Measurements from ENCODE around the gene CD6.

DNA sequence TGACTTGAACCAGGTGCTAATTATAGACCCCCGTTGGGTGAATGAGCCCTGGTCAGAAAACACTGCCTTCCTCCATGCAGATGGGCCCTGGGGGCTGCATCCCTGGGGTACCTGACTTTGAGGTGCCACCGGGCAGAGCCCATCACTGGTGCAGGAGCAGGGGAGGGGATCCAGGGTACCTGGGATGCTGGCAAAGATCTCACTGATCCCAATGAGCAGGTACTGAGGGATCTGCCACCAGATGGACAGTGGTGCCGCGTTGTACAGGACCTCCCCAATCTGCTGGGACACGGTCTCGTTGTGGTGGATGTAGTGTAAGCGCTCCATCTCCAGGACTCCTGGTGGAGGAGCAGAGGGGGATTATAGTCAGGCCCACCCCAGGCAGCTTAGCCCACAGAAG, 32.2 kb upstream of the CD6 start:
- TF ChIP-seq, protein P1, sequence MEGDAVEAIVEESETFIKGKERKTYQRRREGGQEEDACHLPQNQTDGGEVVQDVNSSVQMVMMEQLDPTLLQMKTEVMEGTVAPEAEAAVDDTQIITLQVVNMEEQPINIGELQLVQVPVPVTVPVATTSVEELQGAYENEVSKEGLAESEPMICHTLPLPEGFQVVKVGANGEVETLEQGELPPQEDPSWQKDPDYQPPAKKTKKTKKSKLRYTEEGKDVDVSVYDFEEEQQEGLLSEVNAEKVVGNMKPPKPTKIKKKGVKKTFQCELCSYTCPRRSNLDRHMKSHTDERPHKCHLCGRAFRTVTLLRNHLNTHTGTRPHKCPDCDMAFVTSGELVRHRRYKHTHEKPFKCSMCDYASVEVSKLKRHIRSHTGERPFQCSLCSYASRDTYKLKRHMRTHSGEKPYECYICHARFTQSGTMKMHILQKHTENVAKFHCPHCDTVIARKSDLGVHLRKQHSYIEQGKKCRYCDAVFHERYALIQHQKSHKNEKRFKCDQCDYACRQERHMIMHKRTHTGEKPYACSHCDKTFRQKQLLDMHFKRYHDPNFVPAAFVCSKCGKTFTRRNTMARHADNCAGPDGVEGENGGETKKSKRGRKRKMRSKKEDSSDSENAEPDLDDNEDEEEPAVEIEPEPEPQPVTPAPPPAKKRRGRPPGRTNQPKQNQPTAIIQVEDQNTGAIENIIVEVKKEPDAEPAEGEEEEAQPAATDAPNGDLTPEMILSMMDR (IDR thresholded peaks at IDR 0.05) = no peak
- TF ChIP-seq EZH2 (IDR thresholded peaks at IDR 0.05) = no peak
